SK-N-MC (cell line): Measurements from ENCODE around the gene UQCRFS1.

Experiments
- EZH2 ChIP-seq: fragments of 200-600 bp; sonication (generic); IDR thresholded peaks from one replicate; pipeline ENCODE4 v1.6.1; 2017; ENCODE audit warnings: antibody characterized with exemption
- POLR2AphosphoS5 ChIP-seq: IDR thresholded peaks from 2 replicates; pipeline ENCODE4 v1.6.1; 2012; ENCODE audit warnings: mild to moderate bottlenecking, low read depth, low read length, borderline replicate concordance

DNA sequence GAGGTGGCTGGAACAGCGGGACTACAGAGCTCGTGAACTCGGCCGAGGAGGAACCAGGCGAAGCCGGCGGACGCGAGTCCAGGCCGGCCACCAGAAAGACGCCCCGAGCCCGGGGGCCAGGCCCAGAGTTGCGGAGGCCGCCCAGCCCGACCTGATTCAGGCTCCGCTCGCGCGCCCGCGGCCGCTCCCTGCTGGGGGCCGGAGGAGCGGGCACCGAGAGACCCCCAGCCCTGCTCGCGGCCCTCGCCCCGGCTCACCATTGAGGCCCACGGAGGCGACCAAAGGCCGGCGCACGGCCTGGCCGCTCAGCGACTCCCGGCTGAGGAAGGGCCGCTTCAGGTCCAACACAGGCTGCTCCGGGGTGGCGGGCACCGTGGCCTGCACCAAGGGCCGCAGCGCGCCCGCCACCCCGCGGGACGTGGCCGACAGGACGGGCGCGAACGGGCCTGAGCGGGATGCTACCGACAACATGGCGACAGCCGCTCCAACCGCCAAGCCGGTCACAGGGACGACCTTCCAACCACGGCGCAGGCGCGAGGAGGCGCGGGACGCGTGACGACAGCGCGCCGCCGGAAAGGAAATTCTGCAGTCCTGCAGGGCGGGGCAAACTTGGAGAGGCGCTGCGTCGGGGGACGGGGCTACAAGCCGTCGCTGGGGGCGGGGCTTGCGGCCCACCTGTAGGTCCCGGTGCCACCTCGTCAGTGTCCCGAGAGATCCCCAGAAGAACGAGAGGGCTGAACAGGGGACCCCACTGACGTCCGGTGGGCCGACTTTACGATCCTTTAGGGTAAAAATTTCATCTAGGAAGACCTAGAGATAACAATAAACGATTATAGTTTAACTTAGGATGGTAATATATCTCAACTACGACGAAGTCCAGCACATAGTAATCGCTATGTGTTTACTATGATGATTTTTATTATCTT lies at the start of gene UQCRFS1:
- TF ChIP-seq POLR2AphosphoS5 (peak; percentile 69; the same call in 1 of the 2 replicates), EZH2 (no peak)
